ENCODE measurements around the gene FLT3LG. TPM values are rescaled to one million over a fixed set of nuclear protein-coding genes. Genes with fewer than 3 reads are reported as not detected.
"Not testable (repeated sequence)": the region's sequence is repeated elsewhere in the genome, so short reads cannot be mapped to it uniquely, and the experiment has no call there.

Gene FLT3LG
- total RNA-seq, 4 donors from 2014 or later = 2.8 to 6.0 (median 4.4) TPM

DNA sequence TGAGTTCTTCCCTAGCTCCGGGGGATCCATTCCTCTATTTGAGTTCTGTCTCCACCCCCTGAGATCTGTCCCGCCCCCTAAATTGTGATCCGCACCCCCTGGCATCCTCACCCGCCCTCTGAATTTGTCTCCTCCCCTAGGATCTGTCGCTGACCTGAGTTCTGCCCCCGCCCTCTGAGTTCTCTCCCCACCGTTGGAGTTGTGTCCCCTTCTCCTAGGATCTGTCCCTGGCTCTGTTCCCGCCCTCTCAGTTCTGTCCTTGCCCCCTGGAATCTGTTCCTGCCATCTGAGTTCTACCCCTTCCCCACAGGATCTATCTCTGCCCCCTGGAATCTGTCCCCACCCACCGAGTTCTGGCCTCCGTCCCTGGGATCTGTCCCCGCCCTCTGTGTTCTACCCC lies 31.7 kb upstream of the FLT3LG start:
- H3K4me3 ChIP-seq (ENCODE audit: low read depth, poor library complexity, severe bottlenecking) = no peak overlapping the region
- peak; percentile 66 to 95 for DNase-seq (ENCODE audit: low spot score in 2 of 2)
- WGBS, 2 donors = 3 to 5% methylated on average over 11 of the region's 11 CpGs
- TF ChIP-seq POLR2A (IDR thresholded peaks at IDR 0.05) = no peak
- TF ChIP-seq, protein P1, sequence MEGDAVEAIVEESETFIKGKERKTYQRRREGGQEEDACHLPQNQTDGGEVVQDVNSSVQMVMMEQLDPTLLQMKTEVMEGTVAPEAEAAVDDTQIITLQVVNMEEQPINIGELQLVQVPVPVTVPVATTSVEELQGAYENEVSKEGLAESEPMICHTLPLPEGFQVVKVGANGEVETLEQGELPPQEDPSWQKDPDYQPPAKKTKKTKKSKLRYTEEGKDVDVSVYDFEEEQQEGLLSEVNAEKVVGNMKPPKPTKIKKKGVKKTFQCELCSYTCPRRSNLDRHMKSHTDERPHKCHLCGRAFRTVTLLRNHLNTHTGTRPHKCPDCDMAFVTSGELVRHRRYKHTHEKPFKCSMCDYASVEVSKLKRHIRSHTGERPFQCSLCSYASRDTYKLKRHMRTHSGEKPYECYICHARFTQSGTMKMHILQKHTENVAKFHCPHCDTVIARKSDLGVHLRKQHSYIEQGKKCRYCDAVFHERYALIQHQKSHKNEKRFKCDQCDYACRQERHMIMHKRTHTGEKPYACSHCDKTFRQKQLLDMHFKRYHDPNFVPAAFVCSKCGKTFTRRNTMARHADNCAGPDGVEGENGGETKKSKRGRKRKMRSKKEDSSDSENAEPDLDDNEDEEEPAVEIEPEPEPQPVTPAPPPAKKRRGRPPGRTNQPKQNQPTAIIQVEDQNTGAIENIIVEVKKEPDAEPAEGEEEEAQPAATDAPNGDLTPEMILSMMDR (IDR thresholded peaks at IDR 0.05) = no peak
- intact Hi-C loops (cut with DNase I; ENCODE audit: low total_unique reads) = no loop called here

DNA sequence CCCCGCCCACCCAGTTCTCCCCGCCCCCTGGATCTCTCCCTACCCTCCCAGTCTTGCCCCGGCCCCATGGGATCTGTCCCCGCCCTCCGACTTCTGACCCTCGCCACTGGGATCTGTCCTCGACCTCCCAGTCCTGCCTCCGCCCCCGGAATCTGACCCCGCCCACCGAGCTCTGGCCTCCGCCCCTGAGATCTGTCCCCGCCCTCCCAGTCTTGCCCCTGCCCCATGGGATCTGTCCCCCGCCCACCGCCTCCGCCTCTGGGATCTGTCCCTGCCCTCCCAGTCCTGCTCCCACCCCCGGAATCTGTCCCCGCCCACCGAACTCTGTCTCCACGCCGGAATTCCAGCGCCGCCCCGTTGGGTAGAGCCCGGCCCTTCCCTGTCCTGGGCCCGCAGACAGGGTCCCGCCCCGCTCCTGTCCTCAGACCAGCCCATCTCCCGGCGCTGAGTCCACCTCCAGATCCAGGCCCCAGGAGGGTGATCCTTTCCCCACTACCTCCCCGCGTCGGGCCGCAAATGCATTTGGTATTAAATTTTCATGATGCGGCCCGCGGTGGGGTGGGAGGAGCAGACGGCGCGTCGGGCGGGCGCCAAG lies 31.1 kb upstream of the FLT3LG start:
- TF ChIP-seq, protein P1 (IDR thresholded peaks at IDR 0.05) = no peak
- TF ChIP-seq POLR2A (IDR thresholded peaks at IDR 0.05) = no peak
- H3K4me3 ChIP-seq (ENCODE audit: low read depth, poor library complexity, severe bottlenecking) = peak overlapping the region; percentile 51
- intact Hi-C loops (cut with DNase I; ENCODE audit: low total_unique reads) = no loop called here
- WGBS, 2 donors = 1% methylated on average over 39 to 43 of the region's 43 CpGs
- peak; percentile 96 to 99 for DNase-seq (ENCODE audit: low spot score in 2 of 2)

DNA sequence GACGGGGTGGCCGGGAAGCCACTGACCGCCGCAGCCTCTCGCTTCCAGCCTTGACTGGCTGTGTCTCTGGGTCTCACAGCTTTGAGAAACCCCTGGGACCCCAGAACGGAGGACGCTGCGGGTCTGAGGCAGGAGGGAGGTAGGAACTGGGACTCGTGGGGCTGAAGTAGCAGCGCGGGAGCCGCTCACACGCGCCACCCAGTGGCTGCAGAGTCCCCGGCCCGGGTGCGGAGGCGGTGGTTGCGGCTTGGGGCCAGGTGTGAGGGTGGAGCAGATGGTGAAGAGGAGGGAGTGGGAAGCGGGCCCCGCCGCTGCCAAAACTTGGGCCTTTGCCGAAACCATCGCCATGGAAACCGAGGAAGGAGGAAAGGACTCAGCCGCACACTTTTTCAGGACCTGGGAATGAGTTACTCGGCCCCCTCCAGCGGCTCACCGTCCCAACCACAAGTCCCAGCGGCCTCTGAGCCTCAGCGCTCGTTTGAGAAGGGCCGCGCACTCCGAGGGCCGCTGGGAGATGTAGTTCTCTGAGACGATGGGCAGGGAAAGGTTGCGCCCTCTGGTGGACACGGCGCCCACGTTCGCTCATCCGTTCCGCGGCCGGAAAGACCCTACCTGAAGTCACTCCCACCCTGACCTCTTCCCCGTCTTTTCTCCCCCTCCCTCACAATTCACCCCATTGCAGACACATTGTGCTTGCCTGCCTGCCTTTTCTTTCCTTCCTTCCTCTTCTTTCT lies 30.5 kb upstream of the FLT3LG start:
- peak; percentile 95 to 99 for DNase-seq (ENCODE audit: low spot score in 2 of 2)
- TF ChIP-seq, protein P1 (IDR thresholded peaks at IDR 0.05) = peak in 2 of 3 donors; percentile 2 to 80
- no peak for TF ChIP-seq POLR2A (IDR thresholded peaks at IDR 0.05)
- WGBS, 2 donors = 0 to 1% methylated on average over 43 to 47 of the region's 47 CpGs
- H3K4me3 ChIP-seq (ENCODE audit: low read depth, poor library complexity, severe bottlenecking) = peak overlapping the region; percentile 51
- intact Hi-C loops (cut with DNase I; ENCODE audit: low total_unique reads) = no loop called here

DNA sequence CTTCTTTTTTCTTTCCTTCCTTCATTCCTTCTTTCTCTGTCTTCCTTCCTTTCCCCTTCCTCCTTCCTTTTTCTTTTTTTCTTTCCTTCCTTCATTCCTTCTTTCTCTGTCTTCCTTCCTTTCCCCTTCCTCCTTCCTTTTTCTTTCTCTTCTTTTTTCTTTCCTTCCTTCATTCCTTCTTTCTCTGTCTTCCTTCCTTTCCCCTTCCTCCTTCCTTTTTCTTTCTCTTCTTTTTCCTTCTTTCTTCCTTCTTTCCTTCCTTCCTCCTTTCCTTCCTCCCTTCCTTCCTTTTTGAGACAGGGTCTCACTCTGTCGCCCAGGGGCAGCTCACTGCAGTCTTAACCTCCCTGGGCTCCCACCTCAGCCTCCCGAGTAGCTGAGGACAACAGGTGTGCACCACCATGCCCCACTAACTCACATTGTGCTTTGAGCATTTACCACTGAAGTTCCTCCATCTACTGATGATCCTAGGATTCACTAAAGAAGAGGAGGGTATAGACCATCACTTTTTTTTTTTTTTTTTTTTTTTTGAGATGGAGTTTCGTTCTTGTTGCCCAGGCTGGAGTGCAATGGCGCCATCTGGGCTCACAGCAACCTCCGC lies 29.8 kb upstream of the FLT3LG start:
- 74 to 78% methylated on average over 5 of the region's 5 CpGs for WGBS, 2 donors
- intact Hi-C loops (cut with DNase I; ENCODE audit: low total_unique reads); DNase-seq (ENCODE audit: low spot score in 2 of 2); H3K4me3 ChIP-seq (ENCODE audit: low read depth, poor library complexity, severe bottlenecking): not testable (repeated sequence)

DNA sequence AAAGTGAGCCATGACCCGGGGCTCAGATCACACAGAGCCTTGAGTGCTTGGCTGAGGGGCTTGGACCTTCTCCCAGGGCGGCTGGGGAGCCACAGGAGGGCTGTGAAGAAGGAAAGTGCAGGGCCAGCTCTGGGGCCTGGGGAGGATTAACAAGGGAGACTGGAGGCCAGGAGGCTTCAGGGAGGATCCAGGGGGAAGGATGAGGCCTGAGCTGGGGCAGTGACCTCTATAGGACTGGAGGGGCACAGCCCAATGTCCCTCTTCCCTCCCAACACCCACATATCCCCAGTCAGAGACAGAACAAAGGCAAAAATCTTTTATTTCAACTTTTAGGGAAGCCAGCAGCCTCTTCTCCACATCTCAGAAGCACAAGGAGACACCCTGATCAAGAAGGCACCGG lies 28.0 kb upstream of the FLT3LG start:
- intact Hi-C loops (cut with DNase I; ENCODE audit: low total_unique reads) = no loop called here
- no peak for DNase-seq (ENCODE audit: low spot score in 2 of 2)
- 89% methylated on average over 3 of the region's 3 CpGs for WGBS, 2 donors

More for the DNA sequence above, 28.0 kb upstream of the FLT3LG start:
- no peak for TF ChIP-seq POLR2A (IDR thresholded peaks at IDR 0.05)
- TF ChIP-seq, protein P1 (IDR thresholded peaks at IDR 0.05) = no peak
- H3K4me3 ChIP-seq (ENCODE audit: low read depth, poor library complexity, severe bottlenecking) = no peak overlapping the region

All from lower leg skin (tissue), 4 donors.